Measurements from ENCODE around the gene TTBK2.

GRCh38 chr15:42731461-42731860 lies 189.1 kb downstream of the TTBK2 start:
- no peak for TF ChIP-seq CTCF (IDR thresholded peaks at IDR 0.05 in 2 of 3, conservative IDR thresholded peaks at IDR 0.05 in 1 of 3; ENCODE audit: borderline replicate concordance in 1 of 3, insufficient read depth in 1 of 3, low read depth in 2 of 3, low read length in 2 of 3)
- TF ChIP-seq POLR2AphosphoS5 (IDR thresholded peaks at IDR 0.05; ENCODE audit: low read depth, low read length): no peak
- TF ChIP-seq SIN3A (IDR thresholded peaks at IDR 0.05; ENCODE audit: low read depth): no peak
- TF ChIP-seq POLR2A (IDR thresholded peaks at IDR 0.05; ENCODE audit: borderline replicate concordance, extremely low read depth, insufficient read depth, insufficient read length): no peak
- TF ChIP-seq ZNF274 (IDR thresholded peaks at IDR 0.05; ENCODE audit: low read depth, low read length): no peak
- TF ChIP-seq REST (IDR thresholded peaks at IDR 0.05; ENCODE audit: low read depth): no peak
- no peak for TF ChIP-seq EZH2 (IDR thresholded peaks at IDR 0.05)
- no peak for TF ChIP-seq CEBPB (IDR thresholded peaks at IDR 0.05; ENCODE audit: low read depth)
- TF ChIP-seq EZH2phosphoT487 (IDR thresholded peaks at IDR 0.05; ENCODE audit: borderline replicate concordance): no peak
- TF ChIP-seq JUND (IDR thresholded peaks at IDR 0.05): no peak
- TF ChIP-seq RAD21 (IDR thresholded peaks at IDR 0.05; ENCODE audit: low read depth): no peak
- no peak for TF ChIP-seq ZFX (IDR thresholded peaks at IDR 0.05)
- no peak for TF ChIP-seq SP1 (IDR thresholded peaks at IDR 0.05; ENCODE audit: low read depth)
